ENCODE measurements around the gene DIPK1A.

DNA sequence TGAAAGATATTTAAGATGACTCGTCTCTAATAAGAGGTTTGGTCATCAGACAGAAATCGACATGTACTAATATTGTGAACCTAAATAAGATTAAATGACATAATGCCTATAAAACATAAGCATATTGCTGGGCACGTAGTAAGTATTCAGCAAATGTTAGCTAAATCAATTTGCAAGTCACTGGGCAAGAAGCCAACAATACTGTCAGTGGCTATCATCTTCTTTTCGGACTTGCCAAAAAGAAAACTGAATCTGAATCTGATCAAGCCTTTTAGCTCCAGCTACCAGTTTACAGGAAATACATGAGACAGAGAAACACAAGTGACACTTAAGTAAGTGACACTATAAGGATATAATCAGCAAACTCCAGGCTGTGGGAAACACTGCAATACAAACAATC, 83.5 kb downstream of the DIPK1A start:
- TF ChIP-seq ZNF274 (IDR thresholded peaks at IDR 0.05; ENCODE audit: low read depth, low read length) = no peak
- no peak for TF ChIP-seq YY1 (IDR thresholded peaks at IDR 0.05; ENCODE audit: insufficient read depth, insufficient read length)
